Measurements from ENCODE around the gene TEC.

- no peak for TF ChIP-seq POLR2A (IDR thresholded peaks at IDR 0.05)
- TF ChIP-seq, protein P1, sequence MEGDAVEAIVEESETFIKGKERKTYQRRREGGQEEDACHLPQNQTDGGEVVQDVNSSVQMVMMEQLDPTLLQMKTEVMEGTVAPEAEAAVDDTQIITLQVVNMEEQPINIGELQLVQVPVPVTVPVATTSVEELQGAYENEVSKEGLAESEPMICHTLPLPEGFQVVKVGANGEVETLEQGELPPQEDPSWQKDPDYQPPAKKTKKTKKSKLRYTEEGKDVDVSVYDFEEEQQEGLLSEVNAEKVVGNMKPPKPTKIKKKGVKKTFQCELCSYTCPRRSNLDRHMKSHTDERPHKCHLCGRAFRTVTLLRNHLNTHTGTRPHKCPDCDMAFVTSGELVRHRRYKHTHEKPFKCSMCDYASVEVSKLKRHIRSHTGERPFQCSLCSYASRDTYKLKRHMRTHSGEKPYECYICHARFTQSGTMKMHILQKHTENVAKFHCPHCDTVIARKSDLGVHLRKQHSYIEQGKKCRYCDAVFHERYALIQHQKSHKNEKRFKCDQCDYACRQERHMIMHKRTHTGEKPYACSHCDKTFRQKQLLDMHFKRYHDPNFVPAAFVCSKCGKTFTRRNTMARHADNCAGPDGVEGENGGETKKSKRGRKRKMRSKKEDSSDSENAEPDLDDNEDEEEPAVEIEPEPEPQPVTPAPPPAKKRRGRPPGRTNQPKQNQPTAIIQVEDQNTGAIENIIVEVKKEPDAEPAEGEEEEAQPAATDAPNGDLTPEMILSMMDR (IDR thresholded peaks at IDR 0.05 in 4 of 5, conservative IDR thresholded peaks at IDR 0.05 in 1 of 5) = no peak
These were observed 89.4 kb downstream of the TEC start for GRCh38 chr4:48180234-48180633.

All from gastrocnemius medialis (tissue), 4 donors.